HCT116 (cell line): ENCODE data around the gene UNK. TPM values are rescaled to one million over a fixed set of nuclear protein-coding genes. Genes with fewer than 3 reads are reported as not detected.

ENCODE experiments used
- ATAC-seq: fragments of 200-7000 bp; cut with Tn5 transposase; 2 replicates; pipeline ENCODE4 v1.9.1; 2020; ENCODE audit warnings: mild to moderate bottlenecking, moderate library complexity
- BruUV-seq: library from RNA; stranded (reverse); fragments of 400-500 nt; replicated peaks from 2 replicates; lab custom pipeline; 2021; lab: Mats Ljungman, UMichigan
- CTCF ChIA-PET: fragments of 300-600 bp; sonication (Branson Sonifier 250); formaldehyde crosslinking; loops from one replicate; lab custom pipeline; 2021; ENCODE audit warnings: antibody characterized with exemption; lab: Charles Lee
- POLR2A ChIA-PET: fragments of 300-600, 350-600 bp; sonication (Branson Sonifier 250); formaldehyde crosslinking; loops from one replicate; lab custom pipeline; 2021; ENCODE audit warnings: antibody characterized with exemption; lab: Charles Lee
- RAD21 ChIA-PET, 2 experiments: fragments of 300-600 bp; sonication (Branson Sonifier 250); formaldehyde crosslinking; loops; one replicate each; lab custom pipeline; 2023; ENCODE audit warnings: low total read pairs in 2 of 2; ENCODE audit not compliant: uncharacterized antibody in 2 of 2, unreplicated experiment in 2 of 2, low non-redundant PET in 1 of 2; lab: Charles Lee
- DNase-seq: peaks from one replicate; pipeline ENCODE4 v3.0.0-alpha.2; 2010; ENCODE audit warnings: low read depth, low spot score
- H2AFZ ChIP-seq: fragments of 200-600 bp; shearing (Covaris generic), sonication (generic); 2 replicates; pipeline ENCODE4 v1.6.1; 2017; ENCODE audit warnings: low read depth, mixed run types, mixed read lengths, antibody characterized with exemption, low read length; ENCODE audit not compliant: poor library complexity, severe bottlenecking
- H3K27ac ChIP-seq: 2 replicates; pipeline ENCODE4 v1.5.1; 2012; ENCODE audit warnings: low read depth, low read length
- H3K27me3 ChIP-seq: fragments of 200-600 bp; sonication (generic); 2 replicates; pipeline ENCODE4 v1.6.1; 2016; ENCODE audit warnings: mixed run types, low read length, mixed read lengths; ENCODE audit not compliant: insufficient read depth
- H3K36me3 ChIP-seq, 2 experiments: fragments of 200-500 bp in 1 of 2; fragments of 200-600 bp in 1 of 2; sonication (Bioruptor generic) in 1 of 2; sonication (generic) in 1 of 2; 2 replicates each; pipeline versions ENCODE4 v1.5.1 to v1.6.1; 2014 to 2016; ENCODE audit warnings: low read length in 2 of 2, inconsistent platforms in 1 of 2, mixed read lengths in 1 of 2, mixed run types in 1 of 2; ENCODE audit not compliant: insufficient read depth in 2 of 2, control insufficient read depth in 1 of 2
- H3K4me1 ChIP-seq, 2 experiments: fragments of 200-600 bp in 1 of 2; sonication (generic) in 1 of 2; 2 replicates each; pipeline versions ENCODE4 v1.5.1 to v1.6.1; 2012 to 2017; ENCODE audit warnings: low read length in 2 of 2, inconsistent platforms in 1 of 2, mild to moderate bottlenecking in 1 of 2, mixed read lengths in 1 of 2, mixed run types in 1 of 2, moderate library complexity in 1 of 2; ENCODE audit not compliant: insufficient read depth in 2 of 2, control insufficient read depth in 1 of 2
- H3K4me2 ChIP-seq: fragments of 200-600 bp; sonication (generic); 2 replicates; pipeline ENCODE4 v1.6.1; 2017; ENCODE audit warnings: mixed run types, low read length, mixed read lengths
- H3K4me3 ChIP-seq, 2 experiments: fragments of 200-600 bp in 1 of 2; sonication (generic) in 1 of 2; replicated peaks in 1 of 2; 2 replicates each; pipeline ENCODE4 v1.5.1; 2011 to 2016; ENCODE audit warnings: low read length in 2 of 2, control low read depth in 1 of 2, low read depth in 1 of 2, mild to moderate bottlenecking in 1 of 2, mixed read lengths in 1 of 2, mixed run types in 1 of 2
- H3K79me2 ChIP-seq: fragments of 200-600 bp; sonication (generic); 2 replicates; pipeline ENCODE4 v1.6.1; 2017; ENCODE audit warnings: mild to moderate bottlenecking, mixed run types, low read length, moderate library complexity, mixed read lengths; ENCODE audit not compliant: insufficient read depth
- H3K9ac ChIP-seq: fragments of 200-600 bp; sonication (generic); 2 replicates; pipeline ENCODE4 v1.6.1; 2016; ENCODE audit warnings: low read length, mixed read lengths
- H3K9me2 ChIP-seq: fragments of 200-600 bp; sonication (generic), shearing (Covaris generic); 2 replicates; pipeline ENCODE4 v1.6.1; 2017; ENCODE audit warnings: mixed run types, mild to moderate bottlenecking, moderate library complexity; ENCODE audit not compliant: insufficient read depth
- H3K9me3 ChIP-seq, 2 experiments: fragments of 200-500 bp in 1 of 2; fragments of 200-600 bp in 1 of 2; sonication (Bioruptor generic) in 1 of 2; sonication (generic) in 1 of 2; 2 replicates each; pipeline ENCODE4 v1.6.1; 2014 to 2017; ENCODE audit warnings: low read length in 2 of 2, mixed read lengths in 2 of 2, inconsistent platforms in 1 of 2, low read depth in 1 of 2, mild to moderate bottlenecking in 1 of 2, mixed run types in 1 of 2, moderate library complexity in 1 of 2; ENCODE audit not compliant: control insufficient read depth in 1 of 2, insufficient read depth in 1 of 2
- H4K20me1 ChIP-seq: fragments of 200-600 bp; sonication (generic), shearing (Covaris generic); 2 replicates; pipeline ENCODE4 v1.6.1; 2017; ENCODE audit warnings: mixed run types, mild to moderate bottlenecking, moderate library complexity; ENCODE audit not compliant: insufficient read depth
- ATF3 ChIP-seq: IDR thresholded peaks from 2 replicates; pipeline ENCODE4 v1.6.1; 2012
- EGR1 ChIP-seq: IDR thresholded peaks from 2 replicates; pipeline ENCODE4 v1.6.1; 2012; ENCODE audit warnings: low read depth
- EZH2 ChIP-seq: fragments of 200-600 bp; sonication (generic); IDR thresholded peaks from 2 replicates; pipeline ENCODE4 v1.6.1; 2017; ENCODE audit warnings: antibody characterized with exemption, mixed run types
- JUND ChIP-seq: IDR thresholded peaks from 2 replicates; pipeline ENCODE4 v1.6.1; 2012
- MAX ChIP-seq: IDR thresholded peaks from 2 replicates; pipeline ENCODE4 v1.6.1; 2012
- REST ChIP-seq: IDR thresholded peaks from 2 replicates; pipeline ENCODE4 v1.6.1; 2012; ENCODE audit warnings: low read depth
- SP1 ChIP-seq: IDR thresholded peaks from 2 replicates; pipeline ENCODE4 v1.6.1; 2012; ENCODE audit warnings: low read depth
- TCF7L2 ChIP-seq: IDR thresholded peaks from 2 replicates; pipeline ENCODE4 v1.7.0; 2011; ENCODE audit warnings: borderline replicate concordance, inconsistent platforms; ENCODE audit not compliant: insufficient read depth, insufficient read length; ENCODE audit errors: extremely low read depth
- ZNF274 ChIP-seq: fragments of 200-500 bp; sonication (Bioruptor generic); IDR thresholded peaks from 2 replicates; pipeline ENCODE4 v1.6.1; 2014; ENCODE audit warnings: mild to moderate bottlenecking, low read depth, low read length, inconsistent platforms
- intact Hi-C: fragments of 100-400 bp; cut with micrococcal nuclease; formaldehyde crosslinking; loops from 2 replicates; pipeline ENCODE4 v1.10.0; 2022
- total RNA-seq: library from RNA; stranded (reverse); gene quantifications from one replicate; pipeline ENCODE4 v1.2.1, GENCODE V29; 2021; ENCODE audit not compliant: unreplicated experiment
- TF ChIP-seq, protein P1 (sequence below), 3 experiments: fragments of 200-600 bp in 1 of 3; sonication (generic) in 1 of 3; IDR thresholded peaks in 2 of 3; conservative IDR thresholded peaks in 1 of 3; 2 replicates each; pipeline ENCODE4 v1.5.1; 2012 to 2017; ENCODE audit warnings: low read depth in 2 of 3, low read length in 2 of 3, antibody characterized with exemption in 1 of 3, borderline replicate concordance in 1 of 3, control low read depth in 1 of 3, mild to moderate bottlenecking in 1 of 3, mixed read lengths in 1 of 3, mixed run types in 1 of 3, moderate library complexity in 1 of 3; ENCODE audit not compliant: insufficient read depth in 1 of 3
- TF ChIP-seq, protein P2 (sequence below): IDR thresholded peaks from 2 replicates; pipeline ENCODE4 v1.6.1; 2011; ENCODE audit warnings: mild to moderate bottlenecking, low read length, moderate library complexity; ENCODE audit not compliant: insufficient replicate concordance; ENCODE audit errors: extremely low read depth

UNK gene
- total RNA-seq, 1 experiment from 2014 or later: 40.6 TPM

DNA sequence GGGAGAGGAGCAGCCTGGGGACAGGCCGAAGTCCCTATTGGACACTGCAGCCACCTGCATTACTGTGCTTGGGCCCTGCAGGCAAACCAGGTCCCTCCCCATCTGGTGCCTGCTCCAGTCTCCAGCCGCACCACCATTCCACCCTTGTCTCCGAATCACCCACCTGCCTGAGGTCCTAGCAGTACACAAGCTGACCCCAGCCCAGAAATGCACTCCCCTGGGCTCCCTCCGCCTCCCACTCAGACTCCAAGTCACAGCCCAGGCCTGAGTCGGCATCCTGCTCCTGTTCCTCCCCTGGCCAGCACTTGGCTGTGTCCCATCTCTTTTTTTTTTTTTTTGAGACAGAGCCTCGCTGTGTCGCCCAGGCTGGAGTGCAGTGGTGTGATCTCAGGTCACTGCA is 53.3 kb downstream of the UNK start:
- Histone ChIP-seq H3K79me2 (no peaks in the 10 kb centered on the region), H3K4me1 (peaks cover 0 to 6% of the 10 kb centered on the region in 2 experiments; a peak in 1 of 4 replicates), H3K4me3 (no peak overlapping the region), H3K36me3 (no peaks in the 10 kb centered on the region), H2AFZ (no peak overlapping the region), H3K9ac (no peak overlapping the region), H3K4me2 (no peak overlapping the region), H3K27ac (no peak overlapping the region), H3K27me3 (no peaks in the 10 kb centered on the region), H4K20me1 (no peaks in the 10 kb centered on the region), H3K9me3 (no peaks in the 10 kb centered on the region), H3K9me2 (no peaks in the 10 kb centered on the region)
- intact Hi-C loops: no loop called here
- CTCF ChIA-PET: interaction anchor here (1.3 kb wide), 1 partner anchor 58 kb away, joined by 3 read pairs; no protein-coding TSS in a partner anchor
- RAD21 ChIA-PET: no interaction called here
- POLR2A ChIA-PET: interaction anchor here (0.9 to 1.7 kb wide), 2 partner anchors 12 to 58 kb away, joined by 3 to 4 read pairs; a partner anchor contains a TSS
- ATAC-seq: no peak
- DNase-seq: no peak
- no TSS peak for BruUV-seq
- TF ChIP-seq ZNF274: no peak
- TF ChIP-seq EGR1: no peak
- TF ChIP-seq ATF3: no peak
- TF ChIP-seq MAX: no peak
- TF ChIP-seq EZH2: no peak
- no peak for TF ChIP-seq TCF7L2
- TF ChIP-seq, protein P1, sequence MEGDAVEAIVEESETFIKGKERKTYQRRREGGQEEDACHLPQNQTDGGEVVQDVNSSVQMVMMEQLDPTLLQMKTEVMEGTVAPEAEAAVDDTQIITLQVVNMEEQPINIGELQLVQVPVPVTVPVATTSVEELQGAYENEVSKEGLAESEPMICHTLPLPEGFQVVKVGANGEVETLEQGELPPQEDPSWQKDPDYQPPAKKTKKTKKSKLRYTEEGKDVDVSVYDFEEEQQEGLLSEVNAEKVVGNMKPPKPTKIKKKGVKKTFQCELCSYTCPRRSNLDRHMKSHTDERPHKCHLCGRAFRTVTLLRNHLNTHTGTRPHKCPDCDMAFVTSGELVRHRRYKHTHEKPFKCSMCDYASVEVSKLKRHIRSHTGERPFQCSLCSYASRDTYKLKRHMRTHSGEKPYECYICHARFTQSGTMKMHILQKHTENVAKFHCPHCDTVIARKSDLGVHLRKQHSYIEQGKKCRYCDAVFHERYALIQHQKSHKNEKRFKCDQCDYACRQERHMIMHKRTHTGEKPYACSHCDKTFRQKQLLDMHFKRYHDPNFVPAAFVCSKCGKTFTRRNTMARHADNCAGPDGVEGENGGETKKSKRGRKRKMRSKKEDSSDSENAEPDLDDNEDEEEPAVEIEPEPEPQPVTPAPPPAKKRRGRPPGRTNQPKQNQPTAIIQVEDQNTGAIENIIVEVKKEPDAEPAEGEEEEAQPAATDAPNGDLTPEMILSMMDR (IDR thresholded peaks at IDR 0.05 in 2 of 3, conservative IDR thresholded peaks at IDR 0.05 in 1 of 3; ENCODE audit: borderline replicate concordance in 1 of 3, insufficient read depth in 1 of 3, low read depth in 2 of 3, low read length in 2 of 3): no peak
- no peak for TF ChIP-seq SP1
- no peak for TF ChIP-seq JUND
- TF ChIP-seq, protein P2, sequence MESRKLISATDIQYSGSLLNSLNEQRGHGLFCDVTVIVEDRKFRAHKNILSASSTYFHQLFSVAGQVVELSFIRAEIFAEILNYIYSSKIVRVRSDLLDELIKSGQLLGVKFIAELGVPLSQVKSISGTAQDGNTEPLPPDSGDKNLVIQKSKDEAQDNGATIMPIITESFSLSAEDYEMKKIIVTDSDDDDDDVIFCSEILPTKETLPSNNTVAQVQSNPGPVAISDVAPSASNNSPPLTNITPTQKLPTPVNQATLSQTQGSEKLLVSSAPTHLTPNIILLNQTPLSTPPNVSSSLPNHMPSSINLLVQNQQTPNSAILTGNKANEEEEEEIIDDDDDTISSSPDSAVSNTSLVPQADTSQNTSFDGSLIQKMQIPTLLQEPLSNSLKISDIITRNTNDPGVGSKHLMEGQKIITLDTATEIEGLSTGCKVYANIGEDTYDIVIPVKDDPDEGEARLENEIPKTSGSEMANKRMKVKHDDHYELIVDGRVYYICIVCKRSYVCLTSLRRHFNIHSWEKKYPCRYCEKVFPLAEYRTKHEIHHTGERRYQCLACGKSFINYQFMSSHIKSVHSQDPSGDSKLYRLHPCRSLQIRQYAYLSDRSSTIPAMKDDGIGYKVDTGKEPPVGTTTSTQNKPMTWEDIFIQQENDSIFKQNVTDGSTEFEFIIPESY: no peak
- TF ChIP-seq REST: no peak
